CD4-positive, alpha-beta T cell treated with Interleukin-12 subunit alpha and Interleukin-12 subunit beta, for 1 hour (primary cell): ENCODE data around the gene MORN3.
"Not testable (repeated sequence)": the region's sequence is repeated elsewhere in the genome, so short reads cannot be mapped to it uniquely, and the experiment has no call there.

Source experiments
- DNase-seq: peaks from one replicate; pipeline ENCODE4 v3.0.0-alpha.2; 2020

Gene MORN3

DNA sequence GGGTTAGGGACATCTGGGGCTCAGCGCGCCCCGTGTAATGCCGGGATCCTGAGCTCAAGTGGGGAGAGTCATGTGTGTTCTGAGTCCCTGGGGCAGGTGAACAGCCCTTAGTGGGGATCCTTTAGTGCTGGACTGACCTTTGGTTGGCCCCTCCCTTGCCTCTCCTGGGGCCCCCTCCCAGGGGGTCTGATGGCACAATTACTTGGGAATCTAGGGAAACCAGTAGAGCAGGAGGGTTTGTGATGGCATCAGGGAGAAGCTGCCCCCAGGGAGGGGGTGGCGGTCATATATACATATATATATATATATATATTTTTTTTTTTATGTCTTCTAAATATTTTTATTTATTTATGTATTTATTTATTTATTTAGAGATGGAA, at the start of gene MORN3:
Gene MORN3, minus strand, starts transcription at position 134 of the 380 bp plus-strand sequence. CDS start 171 bp downstream, outside the sequence.
- DNase-seq, result no peak

GRCh38 chr12:121718653-121719239, 49.3 kb upstream of the MORN3 start:
- DNase-seq, result no peak

DNA sequence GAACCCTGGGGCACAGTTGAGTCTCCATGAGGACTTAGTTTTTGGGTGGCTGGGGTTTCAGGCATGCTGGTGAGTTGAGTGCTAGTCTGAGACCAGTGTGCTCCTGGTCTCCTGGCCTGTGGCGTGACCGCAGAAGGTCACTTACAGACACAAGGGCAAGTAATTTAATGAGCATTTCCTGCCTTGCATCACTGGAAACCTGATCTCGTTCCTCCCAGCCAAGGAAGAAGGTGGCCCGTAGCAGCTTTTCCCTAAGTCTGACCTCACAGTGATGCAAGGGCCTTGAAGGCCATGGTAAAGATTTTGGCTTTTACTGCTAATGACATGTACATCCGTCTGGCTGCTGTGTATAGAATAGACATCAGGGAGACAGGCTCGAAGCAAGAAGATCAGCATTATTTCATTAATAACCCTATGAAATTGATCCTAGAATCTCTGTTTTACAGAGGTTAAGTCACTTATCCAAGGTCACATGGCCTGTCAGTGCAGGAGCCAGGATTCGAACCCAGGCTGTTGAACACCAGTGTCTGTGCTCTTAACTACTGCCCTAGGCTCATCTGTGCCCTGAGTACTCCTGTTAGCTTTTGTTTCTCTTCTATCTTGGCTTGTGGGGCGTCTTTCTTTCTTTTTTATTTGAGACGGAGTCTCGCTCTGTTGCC, 47.7 kb upstream of the MORN3 start:
- DNase-seq, result no peak

- DNase-seq, result no peak
These were observed 46.5 kb upstream of the MORN3 start for GRCh38 chr12:121715862-121716435.

GRCh38 chr12:121715055-121715454, 45.6 kb upstream of the MORN3 start:
- DNase-seq, result not testable (repeated sequence)

- no peak for DNase-seq
These were observed 44.3 kb upstream of the MORN3 start for GRCh38 chr12:121713793-121714192.

GRCh38 chr12:121713257-121713777, 43.9 kb upstream of the MORN3 start:
- DNase-seq, result no peak

GRCh38 chr12:121712461-121713256, 43.2 kb upstream of the MORN3 start, which contains the start of gene TMEM120B:
TMEM120B (plus strand) TSS chr12:121712752; CDS start chr12:121712896, 144 bp downstream.
- peak; percentile 91 for DNase-seq

GRCh38 chr12:121712190-121712460, 42.7 kb upstream of the MORN3 start:
- peak; percentile 33 for DNase-seq

DNA sequence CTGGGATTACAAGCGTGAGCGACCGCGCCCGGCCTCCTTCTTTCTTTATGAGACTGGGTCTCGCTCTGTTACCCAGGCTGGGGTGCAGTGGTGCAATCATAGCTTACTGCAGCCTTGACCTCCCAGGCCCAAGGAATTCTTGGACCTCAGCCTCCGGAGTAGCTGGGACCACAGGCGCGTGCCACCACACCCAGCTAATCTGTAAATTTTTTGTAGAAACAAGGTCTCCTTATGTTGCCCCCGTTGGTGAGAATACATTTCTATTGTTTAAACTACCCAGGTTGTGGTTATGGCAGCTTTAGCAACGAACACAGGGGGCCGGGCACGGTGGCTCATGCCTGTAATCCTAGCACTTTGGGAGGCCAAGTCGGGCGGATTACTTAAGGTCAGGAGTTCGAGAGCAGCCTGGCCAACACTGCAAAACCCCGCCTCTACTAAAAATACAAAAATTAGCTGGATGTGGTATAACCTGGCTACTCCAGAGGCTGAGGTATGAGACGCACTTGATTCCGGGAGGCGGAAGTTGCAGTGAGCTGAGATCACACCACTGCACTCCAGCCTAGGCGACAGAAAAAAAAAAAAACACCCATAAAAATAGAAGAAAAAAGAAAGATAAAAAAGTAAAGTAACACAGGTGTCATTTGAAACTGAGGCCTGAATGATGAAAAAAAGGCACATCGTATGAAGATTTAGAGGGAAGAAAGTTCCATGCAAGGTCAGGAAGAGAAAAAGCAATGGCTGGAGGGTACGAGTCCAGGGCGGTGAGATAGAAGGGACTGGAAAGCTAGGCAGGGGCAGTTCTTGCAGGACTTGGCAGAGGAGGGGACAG, 42.1 kb upstream of the MORN3 start:
- DNase-seq, result peak; percentile 32

GRCh38 chr12:121709478-121709961, 40.1 kb upstream of the MORN3 start:
- DNase-seq, result no peak

DNA sequence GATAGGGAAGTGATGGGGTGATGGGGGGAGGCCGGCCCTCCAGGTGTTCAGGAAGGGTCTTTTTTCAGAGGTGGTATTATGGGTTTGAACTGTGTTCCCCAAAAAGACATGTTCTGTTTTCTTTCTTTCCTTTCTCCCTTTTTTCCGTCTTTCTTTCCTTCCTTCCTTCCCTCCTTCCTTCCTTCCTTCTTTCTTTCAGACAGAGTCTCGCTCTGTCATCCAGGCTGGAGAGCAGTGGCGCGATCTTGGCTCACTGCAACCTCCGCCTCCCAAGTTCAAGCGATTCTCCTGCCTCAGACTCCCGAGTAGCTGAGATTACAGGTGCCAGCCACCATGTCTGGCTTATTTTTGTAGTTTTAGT, 39.6 kb upstream of the MORN3 start:
- DNase-seq, result not testable (repeated sequence)

GRCh38 chr12:121708313-121709063, 39.0 kb upstream of the MORN3 start:
- DNase-seq, result no peak

GRCh38 chr12:121705514-121705913, 36.1 kb upstream of the MORN3 start:
- no peak for DNase-seq

GRCh38 chr12:121702944-121703343, 33.5 kb upstream of the MORN3 start:
- no peak for DNase-seq

DNA sequence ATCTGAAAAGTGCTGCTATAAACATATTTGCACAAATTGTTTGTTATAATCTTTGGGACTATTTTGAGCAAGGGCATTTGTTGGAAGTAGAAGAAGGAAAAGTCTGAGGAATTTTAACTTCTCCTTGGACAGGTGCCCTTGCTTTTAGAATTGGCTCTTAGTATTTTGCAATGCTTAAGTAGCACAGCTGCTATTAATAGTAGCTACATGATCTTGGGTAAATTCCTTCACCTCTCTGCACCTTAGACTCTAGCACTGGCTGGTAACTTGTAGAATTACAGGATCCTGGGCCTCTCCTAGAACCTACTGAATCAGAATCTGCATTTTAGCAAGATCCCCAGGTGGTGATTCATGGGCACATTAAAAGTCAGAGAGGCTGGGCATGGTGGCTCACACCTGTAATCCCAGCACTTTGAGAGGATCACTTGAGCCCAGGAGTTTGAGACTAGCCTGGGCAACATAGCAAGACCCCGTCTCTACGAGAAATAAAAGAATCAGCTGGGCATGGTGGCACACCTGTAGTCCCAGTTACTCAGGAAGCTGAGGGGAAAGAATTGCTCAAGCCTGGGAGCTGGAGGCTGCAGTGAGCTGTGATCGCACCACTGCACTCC, 32.3 kb upstream of the MORN3 start:
- DNase-seq, result no peak

GRCh38 chr12:121697861-121698260, 28.4 kb upstream of the MORN3 start:
- DNase-seq, result not testable (repeated sequence)

DNA sequence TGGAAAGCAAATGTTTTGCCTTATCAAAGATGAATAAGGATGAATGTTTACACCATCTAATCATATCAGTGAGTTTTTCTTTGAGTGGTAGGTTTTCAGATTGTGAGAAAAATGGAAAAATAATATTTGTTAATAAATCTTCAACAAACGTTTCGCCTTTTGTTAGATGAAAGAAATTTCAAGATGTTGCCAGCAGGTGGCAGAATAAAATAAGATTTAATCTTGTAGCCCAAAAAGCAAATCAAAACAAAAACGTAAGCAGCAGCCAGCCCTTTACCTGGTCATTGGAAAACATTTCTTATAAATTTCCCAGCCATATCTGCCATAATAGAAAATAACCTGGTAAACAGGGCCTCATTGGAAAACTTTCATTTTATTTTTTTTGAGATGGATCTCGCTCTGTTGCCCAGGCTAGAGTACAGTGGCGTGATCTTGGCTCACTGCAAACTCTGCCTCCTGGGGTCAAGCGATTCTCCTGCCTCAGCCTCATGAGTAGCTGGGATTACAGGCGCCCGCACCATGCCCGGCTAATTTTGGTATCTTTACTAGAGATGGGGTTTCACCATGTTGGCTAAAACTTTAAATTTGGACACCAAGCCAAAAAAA, 27.7 kb upstream of the MORN3 start:
- DNase-seq, result peak; percentile 79

- DNase-seq, result no peak
These were observed 23.8 kb upstream of the MORN3 start for GRCh38 chr12:121693155-121693687.

DNA sequence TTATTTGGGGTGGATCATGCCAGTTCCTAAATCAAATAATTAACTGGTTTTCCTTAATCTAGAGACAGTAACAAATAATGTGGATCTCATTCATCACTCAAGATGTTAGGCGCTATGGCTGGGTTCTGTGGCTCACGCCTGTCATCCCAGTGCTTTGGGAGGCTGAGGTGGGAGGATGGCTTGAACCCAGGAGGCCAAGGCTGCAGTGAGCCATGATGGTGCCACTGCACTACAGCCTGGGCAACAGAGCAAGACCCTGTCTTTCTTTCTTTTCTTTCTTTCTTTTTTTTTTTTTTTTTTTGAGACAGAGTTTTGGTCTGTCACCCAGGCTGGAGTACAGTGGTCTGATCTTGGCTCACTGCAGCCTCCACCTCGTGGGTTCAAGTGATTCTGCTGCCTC, 23.3 kb upstream of the MORN3 start:
- DNase-seq, result not testable (repeated sequence)

GRCh38 chr12:121689430-121689829, 20.0 kb upstream of the MORN3 start:
- DNase-seq, result no peak
